NCI-H526 (cell line): Measurements from ENCODE around the gene DOCK1.

Experiments
- DNase-seq, 2 experiments: peaks; one replicate each; lab custom pipeline; 2025; lab: John Stamatoyannopoulos, UW

DOCK1 gene

DNA sequence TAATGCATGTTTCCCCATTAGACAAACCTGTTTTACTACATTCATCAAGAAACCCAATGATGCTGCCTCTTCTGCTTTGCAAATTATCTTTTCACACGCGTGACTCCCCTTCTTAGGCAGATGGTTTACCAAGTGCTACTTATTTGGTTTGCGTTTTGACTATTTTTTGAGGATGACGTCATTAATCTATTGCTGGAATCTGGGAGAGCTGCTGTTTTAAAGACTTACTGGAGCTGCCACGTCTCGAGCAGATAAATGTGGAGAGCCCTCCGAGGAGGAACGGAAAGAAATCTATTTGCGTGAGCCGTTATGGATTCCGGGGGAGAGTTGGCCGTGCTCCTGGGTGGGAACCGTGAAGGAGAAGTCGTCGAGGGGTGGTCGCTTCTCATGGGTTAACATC lies 271.4 kb downstream of the DOCK1 start:
- DNase-seq, result peak; percentile 22 to 43

GRCh38 chr10:127179612-127180250 lies 274.5 kb downstream of the DOCK1 start:
- no peak for DNase-seq

GRCh38 chr10:127182161-127182560 lies 276.9 kb downstream of the DOCK1 start:
- DNase-seq, result no peak

- no peak for DNase-seq
Measured at GRCh38 chr10:127184582-127184981, 279.4 kb downstream of the DOCK1 start.

GRCh38 chr10:127186813-127187212 lies 281.6 kb downstream of the DOCK1 start:
- no peak for DNase-seq

GRCh38 chr10:127189226-127189625 lies 284.0 kb downstream of the DOCK1 start:
- no peak for DNase-seq

DNA sequence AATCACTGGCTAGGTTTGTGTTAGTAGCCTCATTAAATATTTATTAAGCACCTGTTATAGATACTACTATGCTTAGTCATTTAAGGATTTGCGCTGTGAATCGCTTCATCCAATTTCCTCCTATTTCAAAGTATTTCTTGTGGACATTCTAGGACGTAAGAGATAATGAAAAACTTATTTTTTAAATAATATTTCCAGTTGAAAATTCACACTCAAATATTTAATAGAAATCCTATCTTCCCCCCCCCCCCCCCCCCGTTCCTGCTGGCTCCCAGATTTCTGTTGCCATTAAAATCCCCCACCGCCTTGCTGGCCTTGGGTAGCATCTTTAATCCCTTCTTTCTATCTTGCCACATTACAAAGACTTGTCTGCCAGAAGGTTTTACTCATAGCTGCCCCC lies 285.2 kb downstream of the DOCK1 start:
- no peak for DNase-seq

DNA sequence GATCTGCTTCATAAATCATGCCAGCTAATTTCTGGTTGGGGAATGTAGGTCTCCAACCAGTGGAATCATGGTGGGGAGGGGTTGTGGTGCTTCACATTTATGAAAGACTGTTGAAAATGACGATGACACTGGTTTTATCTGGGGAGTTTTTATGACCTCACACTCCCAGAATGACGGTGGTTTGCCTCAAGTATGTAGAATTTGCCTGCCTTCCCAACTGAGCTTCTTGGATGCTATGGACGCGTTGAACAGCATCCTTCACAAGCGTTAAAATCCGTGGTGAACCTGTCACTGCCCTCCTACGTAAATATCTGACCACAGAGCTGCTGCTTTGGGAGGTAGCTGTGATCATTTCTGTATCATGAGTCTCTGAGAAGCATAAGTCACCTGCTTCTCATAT lies 287.9 kb downstream of the DOCK1 start:
- DNase-seq, result no peak

DNA sequence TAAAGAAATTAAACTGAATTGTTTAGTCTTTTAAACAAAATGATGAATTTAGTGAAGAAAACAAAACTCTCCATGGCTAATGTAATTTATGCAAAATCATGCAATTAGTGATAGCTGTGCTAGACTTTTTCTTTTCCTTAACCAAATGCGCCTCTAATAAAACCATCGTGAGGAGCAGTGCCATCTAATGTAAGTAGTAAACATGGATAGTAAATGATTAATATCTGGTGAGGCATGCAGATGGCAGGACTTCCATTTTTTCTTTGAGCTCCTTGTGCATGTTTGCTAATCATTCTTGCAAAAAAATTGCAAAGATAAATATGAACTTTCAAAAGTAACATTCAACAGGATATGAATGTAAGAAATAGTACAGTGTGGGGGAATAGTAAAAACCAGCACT lies 288.9 kb downstream of the DOCK1 start:
- DNase-seq, result no peak

GRCh38 chr10:127194599-127194998 lies 289.4 kb downstream of the DOCK1 start:
- DNase-seq, result no peak

DNA sequence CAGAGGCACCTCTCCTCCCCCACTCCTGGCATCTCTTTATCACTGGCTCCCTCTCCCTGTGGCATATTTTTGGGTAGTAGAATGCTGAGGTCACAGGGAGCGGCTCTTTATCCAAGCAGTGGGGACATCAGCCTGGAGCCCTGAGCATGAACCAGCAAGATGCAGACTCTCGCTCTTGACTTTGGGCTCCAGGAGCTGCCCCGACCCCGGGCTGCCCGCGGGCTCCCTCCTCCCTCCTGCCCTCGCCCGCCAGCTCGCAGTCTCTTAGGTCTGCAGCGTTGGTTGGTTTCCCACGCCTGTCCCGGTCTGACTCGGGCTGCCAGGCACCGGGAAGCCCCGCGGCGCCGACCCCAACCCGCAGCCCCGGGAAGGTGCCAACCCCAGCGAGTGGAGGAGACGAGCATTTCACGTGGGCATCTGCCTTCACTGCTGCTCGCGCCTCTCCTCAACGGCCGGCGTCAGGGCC lies 289.8 kb downstream of the DOCK1 start:
- DNase-seq, result no peak

DNA sequence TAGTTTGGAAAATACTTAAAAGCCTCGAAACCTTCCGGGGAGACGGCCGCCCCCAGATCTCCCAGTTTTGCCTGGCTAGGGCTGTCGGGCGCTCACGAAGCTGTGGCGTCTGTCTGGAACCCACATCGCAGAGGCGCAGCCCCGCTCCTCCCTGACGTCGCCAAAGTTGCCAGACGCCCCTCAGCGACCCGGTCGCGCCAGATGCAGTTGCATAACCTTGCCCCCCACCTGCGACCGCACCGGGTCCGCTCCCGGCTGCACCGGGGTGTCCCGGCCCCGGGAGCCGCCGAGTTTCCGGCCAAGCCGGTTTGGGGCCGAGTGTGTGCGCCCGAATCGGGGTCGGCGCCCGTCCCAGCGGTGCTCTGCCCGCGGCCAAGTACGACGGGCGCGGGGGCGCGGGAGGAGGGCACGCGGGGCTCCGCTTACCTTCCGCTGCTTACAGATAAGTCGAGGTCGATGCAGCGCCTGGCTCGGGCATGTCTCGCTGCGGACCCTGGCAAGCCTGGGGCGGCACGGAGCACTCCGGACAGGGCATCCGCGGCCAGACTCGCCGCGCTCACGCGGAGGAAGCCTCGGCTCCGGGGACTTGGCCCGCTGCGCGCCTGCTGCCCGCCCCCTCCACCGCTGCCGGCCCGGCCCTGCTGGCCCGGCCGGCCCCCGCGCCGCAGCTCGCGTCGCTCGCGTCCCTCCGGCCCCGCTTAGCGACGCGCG lies 290.5 kb downstream of the DOCK1 start:
- DNase-seq, result peak in 1 of 2 experiments; percentile 60

DNA sequence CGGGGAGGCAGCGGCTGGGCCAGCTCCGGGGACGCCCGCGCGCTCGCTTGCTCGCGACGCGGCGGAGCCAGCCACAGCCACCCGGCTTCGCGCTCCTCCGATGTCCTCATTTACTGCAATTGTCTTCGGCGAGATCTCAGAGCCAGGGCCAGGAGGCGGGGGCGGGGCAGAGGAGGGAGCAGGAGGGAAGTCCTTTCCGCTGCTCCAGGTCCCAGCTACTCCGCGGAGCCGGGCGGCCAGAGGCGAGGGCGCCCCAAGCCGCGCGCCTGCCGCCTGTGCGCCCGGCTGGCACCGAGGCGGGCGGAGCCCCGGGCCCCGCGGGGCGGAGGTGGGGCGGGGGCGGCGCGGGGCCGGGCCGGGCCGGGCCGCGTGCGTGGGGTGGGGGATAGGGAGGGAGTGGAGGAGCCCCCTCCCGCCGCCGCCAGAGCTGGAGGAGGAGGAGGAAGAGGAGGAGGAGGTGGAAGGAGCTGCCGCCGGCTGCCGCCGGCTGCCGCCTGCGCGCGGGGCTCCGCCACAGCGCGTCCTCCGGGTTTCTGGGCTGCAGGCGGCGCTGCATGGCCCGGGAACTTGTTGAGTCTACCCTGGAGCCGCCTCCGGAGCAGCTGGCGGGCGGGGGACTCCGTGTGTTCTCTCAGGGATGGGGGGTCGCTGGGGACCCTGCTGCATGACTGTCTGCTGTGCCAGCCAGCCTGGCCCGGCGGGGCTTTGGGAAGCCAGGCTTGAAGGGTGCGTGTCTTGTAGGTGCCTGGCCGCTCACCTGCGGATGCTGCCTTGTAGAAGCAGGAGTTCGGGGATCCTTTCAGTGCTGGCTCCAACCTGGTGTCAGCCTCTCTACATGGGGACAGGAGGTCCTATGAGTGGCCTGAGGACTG lies 291.3 kb downstream of the DOCK1 start, which contains the start of gene INSYN2A:
TSS of gene INSYN2A (minus strand) at position 310 of the 872 bp plus-strand sequence. CDS start 20,196 bp downstream, outside the sequence.
- DNase-seq, result peak in 1 of 2 experiments; percentile 60

DNA sequence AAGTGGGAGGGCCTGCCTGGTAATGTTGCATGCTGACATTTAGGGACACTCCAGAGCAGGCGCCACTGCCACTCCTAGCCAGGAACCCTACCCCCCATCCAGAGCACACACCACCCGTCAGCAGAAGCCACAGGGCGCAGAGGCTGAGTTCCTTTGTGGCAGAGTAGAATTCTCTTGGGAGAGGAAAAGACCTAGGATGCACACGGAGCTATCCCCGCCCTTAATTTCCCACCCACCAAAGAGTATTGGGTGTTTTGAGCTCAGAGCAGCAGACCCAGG lies 291.9 kb downstream of the DOCK1 start:
- DNase-seq, result no peak

DNA sequence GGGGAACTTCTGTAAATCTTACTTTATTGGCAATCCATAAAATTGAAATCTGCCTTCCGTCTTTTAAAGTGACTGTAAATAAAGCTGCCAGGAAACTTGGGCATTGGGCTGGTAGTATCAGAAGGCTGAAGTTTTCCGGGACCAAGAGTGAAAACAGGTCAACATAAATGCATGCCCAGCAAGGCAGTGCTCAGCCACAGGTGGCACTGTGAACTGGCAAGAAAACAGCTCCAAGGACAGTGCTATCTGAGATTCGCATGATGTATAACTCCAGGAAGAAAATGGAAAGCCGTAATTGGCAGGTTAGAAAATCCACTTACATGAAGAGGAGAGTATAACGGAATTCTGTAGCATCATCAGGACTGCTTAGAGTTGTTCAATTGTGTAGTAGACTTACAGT lies 293.1 kb downstream of the DOCK1 start:
- DNase-seq, result no peak

DNA sequence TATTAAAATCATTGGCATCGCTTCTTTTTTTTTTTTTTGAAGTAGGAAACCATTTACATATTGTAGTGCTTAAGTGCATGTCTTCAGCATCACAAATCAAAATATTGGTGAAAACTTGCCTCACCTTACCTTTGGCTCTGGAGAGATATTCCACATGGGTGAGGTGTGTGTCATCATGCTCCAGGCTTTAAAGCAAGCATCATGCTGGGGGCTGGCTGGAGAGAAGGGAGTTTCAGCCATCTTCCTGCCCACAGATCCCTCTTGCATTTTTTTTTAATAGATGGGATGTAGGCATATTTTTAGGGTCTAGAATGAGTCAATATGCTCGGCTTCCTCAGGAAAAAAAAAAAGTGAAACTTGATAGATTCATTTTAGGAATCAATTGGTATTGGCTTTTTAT lies 293.5 kb downstream of the DOCK1 start:
- DNase-seq, result no peak

GRCh38 chr10:127200646-127201045 lies 295.4 kb downstream of the DOCK1 start:
- no peak for DNase-seq

DNA sequence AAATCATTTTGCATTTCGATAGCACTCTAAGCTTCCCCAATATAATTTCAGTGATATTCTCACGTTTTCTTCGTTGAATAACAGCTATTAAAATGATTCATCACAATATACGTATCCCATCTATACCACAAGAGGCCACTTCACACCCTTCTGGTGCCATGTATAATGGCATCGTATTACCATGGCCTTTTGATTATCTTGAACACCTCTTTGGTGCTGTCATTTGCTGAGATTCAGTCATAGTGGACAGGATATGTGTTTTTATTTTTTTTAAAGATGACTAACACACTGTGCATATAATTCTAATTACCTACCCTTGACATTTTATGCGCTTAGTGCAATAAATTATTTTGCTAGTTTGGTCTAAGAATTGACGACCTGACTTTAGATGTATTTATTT lies 297.8 kb downstream of the DOCK1 start:
- DNase-seq, result no peak

DNA sequence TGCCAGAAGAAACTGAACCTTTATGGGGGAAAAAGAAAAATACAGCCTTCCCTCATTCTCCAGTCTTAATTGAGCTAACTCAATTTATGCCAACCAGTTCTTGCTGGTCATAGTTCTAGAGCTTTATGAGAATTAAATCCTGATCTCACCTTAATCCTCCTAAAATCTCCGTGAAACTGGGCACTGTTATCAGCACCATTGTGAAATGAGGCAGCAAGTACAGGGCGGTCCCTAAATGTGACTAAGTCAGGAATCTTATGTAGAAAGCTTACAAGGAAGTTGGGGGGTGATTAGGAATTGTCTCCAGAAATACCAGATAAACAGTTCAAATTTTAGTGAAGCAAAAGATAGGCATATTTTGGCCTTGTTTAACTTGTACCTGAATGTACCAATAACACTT lies 301.9 kb downstream of the DOCK1 start:
- DNase-seq, result no peak

DNA sequence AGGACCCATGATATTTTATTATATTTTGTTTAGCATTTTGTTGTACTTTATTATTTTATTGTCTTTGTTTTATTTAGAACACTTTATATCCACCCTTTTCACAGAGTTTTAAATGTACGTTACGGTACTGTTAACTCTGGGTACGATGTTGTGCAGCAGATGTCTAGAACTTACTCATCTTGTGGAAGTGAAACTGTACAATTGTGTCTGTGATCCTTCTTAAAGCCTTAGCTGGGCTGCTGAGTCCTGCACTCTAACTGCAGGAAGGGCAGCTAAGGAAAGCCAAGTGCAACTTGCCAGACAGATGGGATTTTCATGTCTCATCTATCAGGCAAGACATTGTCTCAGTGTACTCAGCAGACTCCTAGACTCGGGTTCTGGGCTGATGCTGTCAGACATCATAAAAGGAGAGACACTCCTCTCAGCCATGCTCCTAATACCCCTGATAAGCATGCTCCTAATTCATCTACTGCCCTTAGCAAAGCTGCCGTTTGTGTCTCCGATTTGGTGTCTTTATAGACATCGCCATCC lies 305.8 kb downstream of the DOCK1 start:
- DNase-seq, result no peak

DNA sequence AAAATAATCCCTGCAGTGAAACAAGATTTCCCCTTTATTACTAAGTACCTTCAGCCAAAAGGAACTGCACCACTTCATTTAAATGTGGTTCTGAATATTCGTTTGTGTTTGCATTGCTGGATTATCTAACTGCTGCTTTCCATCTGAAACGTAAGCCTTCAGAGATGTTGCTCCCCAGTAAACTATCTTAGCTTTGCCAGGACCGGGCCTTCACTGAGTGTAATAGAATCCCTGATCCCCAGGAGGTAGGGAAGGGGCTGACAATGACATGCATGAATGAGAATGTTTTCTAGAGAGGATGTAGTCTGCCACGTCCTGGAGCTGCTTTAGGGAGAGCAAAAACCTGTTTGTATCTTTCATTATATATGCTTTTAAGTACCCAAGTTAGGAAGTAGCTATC lies 310.6 kb downstream of the DOCK1 start:
- DNase-seq, result peak; percentile 69 to 80

GRCh38 chr10:127216274-127216673 lies 311.0 kb downstream of the DOCK1 start:
- peak in 1 of 2 experiments; percentile 22 for DNase-seq

- peak in 1 of 2 experiments; percentile 20 for DNase-seq
Measured at GRCh38 chr10:127216786-127217185, 311.6 kb downstream of the DOCK1 start.
